Raji (cell line): ENCODE measurements around the gene SIT1.

Experiments
- POLR2A ChIP-seq: IDR thresholded peaks from 2 replicates; pipeline ENCODE4 v1.6.1; 2011; ENCODE audit warnings: low read depth, low read length, control low read depth; ENCODE audit not compliant: insufficient read depth

SIT1 gene

GRCh38 chr9:35687306-35687705, 36.6 kb upstream of the SIT1 start:
- TF ChIP-seq POLR2A: no peak

GRCh38 chr9:35686222-35687203, 35.8 kb upstream of the SIT1 start:
- TF ChIP-seq POLR2A: no peak

DNA sequence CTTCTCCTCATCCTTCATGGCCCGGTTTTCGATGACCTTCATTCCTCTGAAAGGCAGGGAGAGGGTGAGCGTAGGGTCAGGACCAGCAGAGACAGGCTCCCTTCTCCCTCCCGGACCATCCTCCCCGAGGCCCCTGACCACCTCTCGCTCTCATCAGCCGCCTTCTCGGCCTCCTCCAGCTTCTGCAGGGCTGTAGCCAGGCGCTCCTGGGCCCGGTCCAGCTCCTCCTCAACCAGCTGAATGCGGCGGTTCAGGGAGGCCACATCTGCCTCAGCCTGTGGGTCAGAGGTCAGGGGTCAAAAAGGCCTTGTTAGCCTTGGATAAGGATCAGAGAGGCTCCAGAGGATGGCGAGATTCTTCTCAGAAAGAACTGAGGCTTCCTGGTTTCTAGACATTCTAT, 34.8 kb upstream of the SIT1 start:
- no peak for TF ChIP-seq POLR2A

GRCh38 chr9:35684921-35685320, 34.2 kb upstream of the SIT1 start:
- no peak for TF ChIP-seq POLR2A

DNA sequence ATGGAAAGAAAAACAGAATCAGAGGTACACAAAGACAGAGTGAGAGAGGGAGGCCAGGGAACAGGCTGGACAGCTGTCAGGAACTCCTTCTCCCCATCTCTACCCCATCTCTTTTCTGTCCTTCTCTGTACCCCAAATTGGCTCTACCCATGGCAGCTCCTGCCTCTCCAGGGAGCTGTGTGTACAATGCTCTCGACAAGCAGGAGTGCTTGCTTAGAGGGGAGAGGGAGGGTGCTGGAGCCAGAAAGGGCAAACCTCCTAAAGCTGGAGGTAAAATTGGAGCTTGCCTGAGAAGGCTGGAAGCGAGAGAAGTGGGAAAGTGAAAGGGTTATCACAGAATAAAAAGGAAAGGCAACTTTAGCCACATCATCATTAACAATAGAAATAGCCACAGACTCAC, 32.6 kb upstream of the SIT1 start:
- no peak for TF ChIP-seq POLR2A

- no peak for TF ChIP-seq POLR2A
These were observed 32.0 kb upstream of the SIT1 start for GRCh38 chr9:35682520-35683315.

DNA sequence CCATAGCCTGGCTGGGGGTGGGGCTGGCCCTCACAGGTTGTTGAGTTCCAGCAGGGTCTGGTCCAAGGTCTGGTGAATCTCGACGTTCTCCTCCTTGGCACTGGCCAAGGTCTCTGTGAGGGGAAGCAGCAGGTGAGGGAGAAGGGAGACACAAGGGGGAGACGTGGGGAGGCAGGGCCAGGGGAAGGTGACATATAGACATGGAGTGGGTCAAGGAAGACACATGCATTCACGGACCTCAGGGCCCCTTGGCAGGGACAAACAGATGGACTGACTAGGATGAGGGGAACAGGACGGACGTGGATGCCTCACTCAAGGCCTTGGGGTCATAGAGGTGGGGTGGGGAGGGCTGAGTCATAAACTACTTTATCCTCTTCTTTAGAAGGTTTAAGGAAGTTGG, 31.3 kb upstream of the SIT1 start:
- TF ChIP-seq POLR2A: no peak

DNA sequence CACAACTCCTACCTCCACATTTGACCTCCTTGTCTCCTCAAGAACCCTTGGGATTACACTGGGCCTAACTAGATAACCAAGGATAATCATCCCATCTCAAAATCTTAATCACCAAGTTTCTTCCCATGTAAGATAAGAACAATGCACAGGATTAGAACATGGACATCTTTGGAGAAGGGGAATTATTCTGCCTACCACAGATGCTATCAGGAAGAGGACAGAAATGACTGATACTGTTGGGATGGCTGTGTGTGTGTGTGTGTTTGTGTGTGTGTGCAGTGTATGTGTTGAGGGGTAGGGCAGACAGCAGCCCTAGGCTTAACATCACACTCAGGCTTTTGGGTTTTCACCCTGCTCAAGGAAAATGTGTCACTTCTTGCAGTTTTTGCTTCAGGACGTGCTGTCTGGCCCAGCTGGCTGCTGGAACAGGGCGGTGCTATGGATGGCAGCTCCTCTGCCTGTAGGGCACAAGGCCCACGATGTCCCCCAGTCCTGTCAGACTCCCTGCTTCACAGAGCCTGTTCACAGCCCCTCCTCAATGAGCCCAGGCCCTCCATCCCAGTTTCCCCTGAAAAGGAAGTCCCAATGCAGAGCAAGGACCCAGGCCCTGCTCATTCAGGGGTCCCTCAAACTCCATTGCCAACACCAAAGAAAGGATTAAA, 30.7 kb upstream of the SIT1 start:
- TF ChIP-seq POLR2A: no peak

DNA sequence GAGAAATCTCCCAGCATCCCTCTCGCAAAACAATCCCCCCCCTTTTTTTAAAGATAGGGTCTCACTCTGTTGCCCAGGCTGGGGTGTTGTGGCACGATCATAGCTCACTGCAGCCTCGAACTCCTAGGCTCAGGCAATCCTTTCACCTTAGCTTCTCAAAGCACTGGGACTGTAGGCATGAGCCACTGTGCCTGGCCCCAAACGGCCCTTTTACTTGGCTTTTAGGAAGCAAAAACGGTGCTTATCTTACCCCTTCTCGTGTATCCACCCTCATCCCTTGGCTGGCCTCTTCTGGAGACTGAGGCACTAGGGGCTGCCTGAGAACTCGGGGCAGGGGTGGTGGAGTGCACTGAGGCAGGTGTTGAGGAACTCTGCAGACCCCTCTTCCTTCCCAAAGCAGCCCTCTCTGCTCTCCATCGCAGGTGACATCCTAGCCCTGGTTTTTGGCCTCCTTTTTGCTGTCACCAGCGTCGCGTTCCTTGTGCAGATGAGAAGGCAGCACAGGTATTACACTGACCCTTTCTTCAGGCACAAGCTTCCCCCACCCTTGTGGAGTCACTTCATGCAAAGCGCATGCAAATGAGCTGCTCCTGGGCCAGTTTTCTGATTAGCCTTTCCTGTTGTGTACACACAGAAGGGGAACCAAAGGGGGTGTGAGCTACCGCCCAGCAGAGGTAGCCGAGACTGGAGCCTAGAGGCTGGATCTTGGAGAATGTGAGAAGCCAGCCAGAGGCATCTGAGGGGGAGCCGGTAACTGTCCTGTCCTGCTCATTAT, 29.8 kb upstream of the SIT1 start:
- peak; percentile 50 for TF ChIP-seq POLR2A

DNA sequence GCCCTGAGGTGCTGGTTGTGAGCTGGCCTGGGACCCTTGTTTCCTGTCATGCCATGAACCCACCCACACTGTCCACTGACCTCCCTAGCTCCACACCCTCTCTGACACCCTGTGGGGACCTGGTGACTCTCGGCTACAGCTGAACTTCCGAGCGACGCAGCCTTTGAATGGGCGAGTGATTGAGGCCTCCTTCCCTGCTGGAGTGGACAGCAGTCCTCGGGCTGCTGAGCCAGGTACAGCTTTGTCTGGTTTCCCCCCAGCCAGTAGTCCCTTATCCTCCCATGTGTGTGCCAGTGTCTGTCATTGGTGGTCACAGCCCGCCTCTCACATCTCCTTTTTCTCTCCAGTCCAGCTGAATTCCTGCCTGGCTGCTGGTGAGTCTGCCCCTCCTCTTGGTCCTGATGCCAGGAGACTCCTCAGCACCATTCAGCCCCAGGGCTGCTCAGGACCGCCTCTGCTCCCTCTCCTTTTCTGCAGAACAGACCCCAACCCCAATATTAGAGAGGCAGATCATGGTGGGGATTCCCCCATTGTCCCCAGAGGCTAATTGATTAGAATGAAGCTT, 29.1 kb upstream of the SIT1 start:
- no peak for TF ChIP-seq POLR2A

GRCh38 chr9:35679091-35679490, 28.4 kb upstream of the SIT1 start:
- no peak for TF ChIP-seq POLR2A

GRCh38 chr9:35675732-35676392, 25.1 kb upstream of the SIT1 start:
- TF ChIP-seq POLR2A: no peak

GRCh38 chr9:35675204-35675603, 24.5 kb upstream of the SIT1 start:
- TF ChIP-seq POLR2A: no peak

DNA sequence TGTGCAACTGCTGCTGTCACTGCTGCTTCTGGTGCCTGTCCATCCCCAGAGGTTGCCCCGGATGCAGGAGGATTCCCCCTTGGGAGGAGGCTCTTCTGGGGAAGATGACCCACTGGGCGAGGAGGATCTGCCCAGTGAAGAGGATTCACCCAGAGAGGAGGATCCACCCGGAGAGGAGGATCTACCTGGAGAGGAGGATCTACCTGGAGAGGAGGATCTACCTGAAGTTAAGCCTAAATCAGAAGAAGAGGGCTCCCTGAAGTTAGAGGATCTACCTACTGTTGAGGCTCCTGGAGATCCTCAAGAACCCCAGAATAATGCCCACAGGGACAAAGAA, 23.3 kb upstream of the SIT1 start:
- TF ChIP-seq POLR2A: no peak
